ENCODE measurements around the gene ARRDC1.

- TF ChIP-seq, protein P1, sequence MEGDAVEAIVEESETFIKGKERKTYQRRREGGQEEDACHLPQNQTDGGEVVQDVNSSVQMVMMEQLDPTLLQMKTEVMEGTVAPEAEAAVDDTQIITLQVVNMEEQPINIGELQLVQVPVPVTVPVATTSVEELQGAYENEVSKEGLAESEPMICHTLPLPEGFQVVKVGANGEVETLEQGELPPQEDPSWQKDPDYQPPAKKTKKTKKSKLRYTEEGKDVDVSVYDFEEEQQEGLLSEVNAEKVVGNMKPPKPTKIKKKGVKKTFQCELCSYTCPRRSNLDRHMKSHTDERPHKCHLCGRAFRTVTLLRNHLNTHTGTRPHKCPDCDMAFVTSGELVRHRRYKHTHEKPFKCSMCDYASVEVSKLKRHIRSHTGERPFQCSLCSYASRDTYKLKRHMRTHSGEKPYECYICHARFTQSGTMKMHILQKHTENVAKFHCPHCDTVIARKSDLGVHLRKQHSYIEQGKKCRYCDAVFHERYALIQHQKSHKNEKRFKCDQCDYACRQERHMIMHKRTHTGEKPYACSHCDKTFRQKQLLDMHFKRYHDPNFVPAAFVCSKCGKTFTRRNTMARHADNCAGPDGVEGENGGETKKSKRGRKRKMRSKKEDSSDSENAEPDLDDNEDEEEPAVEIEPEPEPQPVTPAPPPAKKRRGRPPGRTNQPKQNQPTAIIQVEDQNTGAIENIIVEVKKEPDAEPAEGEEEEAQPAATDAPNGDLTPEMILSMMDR (IDR thresholded peaks at IDR 0.05; ENCODE audit: insufficient read depth, low read length): no peak
- TF ChIP-seq GABPA (IDR thresholded peaks at IDR 0.05; ENCODE audit: low read depth): no peak
These were observed 34.0 kb downstream of the ARRDC1 start for GRCh38 chr9:137639303-137640051.

Measured in HL-60 (cell line).